H1 (cell line): ENCODE data around the gene NEUROD6. TPM values are rescaled to one million over a fixed set of nuclear protein-coding genes. Genes with fewer than 3 reads are reported as not detected.

Experiments used
- CTCF ChIA-PET: fragments of 300-600 bp; sonication (Branson Sonifier 250); formaldehyde crosslinking; loops from one replicate; lab custom pipeline; 2021; ENCODE audit not compliant: partially characterized antibody; lab: Charles Lee
- POLR2A ChIA-PET: fragments of 300-600 bp; sonication (Branson Sonifier 250); formaldehyde crosslinking; loops from one replicate; lab custom pipeline; 2021; ENCODE audit warnings: inconsistent platforms; ENCODE audit not compliant: partially characterized antibody; lab: Charles Lee
- DNase-seq, 2 experiments: peaks; one replicate each; pipeline versions ENCODE4 v3.0.0 to v3.0.0-alpha.2; 2010 to 2022; ENCODE audit warnings: low spot score in 2 of 2, low read depth in 1 of 2, mixed read lengths in 1 of 2
- FAIRE-seq: peaks from 2 replicates; lab custom pipeline; 2011; peaks lifted over from hg19 to GRCh38; lab: Jason Lieb, UNC
- H2AFZ ChIP-seq: 2 replicates; pipeline ENCODE4 v1.8.1; 2012; ENCODE audit warnings: low read length, inconsistent platforms
- H2AK5ac ChIP-seq: 2 replicates; pipeline ENCODE4 v1.6.1; 2013; ENCODE audit warnings: low read depth, low read length
- H2BK120ac ChIP-seq: replicated peaks from 2 replicates; pipeline ENCODE3; 2013; ENCODE audit warnings: low read depth, low read length, inconsistent platforms
- H2BK12ac ChIP-seq: 2 replicates; pipeline ENCODE4 v1.6.1; 2013; ENCODE audit warnings: low read depth, low read length
- H2BK15ac ChIP-seq: 2 replicates; pipeline ENCODE4 v1.6.1; 2013; ENCODE audit warnings: low read length
- H2BK20ac ChIP-seq: 2 replicates; pipeline ENCODE4 v1.6.1; 2013; ENCODE audit warnings: low read length
- H2BK5ac ChIP-seq: 2 replicates; pipeline ENCODE4 v1.6.1; 2013; ENCODE audit warnings: low read depth, low read length
- H3K14ac ChIP-seq: 2 replicates; pipeline ENCODE4 v1.6.1; 2013; ENCODE audit warnings: inconsistent platforms; ENCODE audit not compliant: insufficient read length
- H3K18ac ChIP-seq: 2 replicates; pipeline ENCODE4 v1.6.1; 2013; ENCODE audit warnings: low read length; ENCODE audit errors: extremely low read depth
- H3K23ac ChIP-seq: 2 replicates; pipeline ENCODE4 v1.6.1; 2013; ENCODE audit warnings: inconsistent platforms; ENCODE audit not compliant: insufficient read length
- H3K23me2 ChIP-seq: 2 replicates; pipeline ENCODE4 v1.6.1; 2013; ENCODE audit warnings: low read depth, low read length
- H3K27ac ChIP-seq: 2 replicates; pipeline ENCODE4 v1.6.1; 2011; ENCODE audit warnings: low read depth, low read length, inconsistent platforms
- H3K27me3 ChIP-seq, 4 experiments: replicated peaks in 1 of 4; 1 replicate in 1 of 4; 2 replicates in 3 of 4; pipeline versions ENCODE4 v1.6.1 to v1.8.1; 2011 to 2013; ENCODE audit warnings: low read length in 3 of 4, mild to moderate bottlenecking in 3 of 4, inconsistent platforms in 2 of 4, mixed read lengths in 2 of 4, moderate library complexity in 1 of 4; ENCODE audit not compliant: control insufficient read depth in 3 of 4, insufficient read depth in 3 of 4; ENCODE audit errors: extremely low read depth in 1 of 4
- H3K36me3 ChIP-seq, 4 experiments: 2 replicates each; pipeline versions ENCODE4 v1.6.1 to v1.8.1; 2011 to 2013; ENCODE audit warnings: mild to moderate bottlenecking in 4 of 4, low read length in 3 of 4, moderate library complexity in 2 of 4, control low read depth in 1 of 4, inconsistent platforms in 1 of 4; ENCODE audit not compliant: insufficient read depth in 4 of 4, control insufficient read depth in 2 of 4
- H3K4ac ChIP-seq: replicated peaks from 2 replicates; pipeline ENCODE3; 2013; ENCODE audit warnings: low read length, low read depth, mixed read lengths, inconsistent platforms; ENCODE audit not compliant: insufficient read length
- H3K4me1 ChIP-seq, 4 experiments: replicated peaks in 1 of 4; 1 replicate in 1 of 4; 2 replicates in 3 of 4; pipeline versions ENCODE4 v1.6.1 to v1.8.1; 2011 to 2013; ENCODE audit warnings: low read length in 3 of 4, inconsistent platforms in 2 of 4, mixed read lengths in 1 of 4; ENCODE audit not compliant: insufficient read depth in 4 of 4, control insufficient read depth in 3 of 4
- H3K4me2 ChIP-seq, 2 experiments: 2 replicates each; pipeline versions ENCODE4 v1.6.1 to v1.8.1; 2011 to 2013; ENCODE audit warnings: low read depth in 2 of 2, low read length in 2 of 2, control low read depth in 1 of 2, inconsistent platforms in 1 of 2, mild to moderate bottlenecking in 1 of 2; ENCODE audit not compliant: insufficient read depth in 1 of 2
- H3K4me3 ChIP-seq, 4 experiments: fragments of 200-600, 300-600 bp in 1 of 4; sonication (generic), shearing (Covaris generic), sonication (Bioruptor Twin) in 1 of 4; 2 replicates each; pipeline versions ENCODE4 v1.5.1 to v1.8.1; 2011 to 2016; ENCODE audit warnings: low read length in 4 of 4, low read depth in 3 of 4, control low read depth in 2 of 4, inconsistent platforms in 2 of 4, mild to moderate bottlenecking in 2 of 4, mixed read lengths in 1 of 4, moderate library complexity in 1 of 4; ENCODE audit not compliant: insufficient read depth in 2 of 4; ENCODE audit errors: extremely low read depth in 1 of 4
- H3K56ac ChIP-seq: replicated peaks from 2 replicates; pipeline ENCODE3; 2013; ENCODE audit warnings: low read depth, mild to moderate bottlenecking, mixed read lengths, low read length, inconsistent platforms; ENCODE audit not compliant: insufficient read length
- H3K79me1 ChIP-seq: 2 replicates; pipeline ENCODE4 v1.6.1; 2013; ENCODE audit warnings: low read depth, low read length, control low read depth
- H3K79me2 ChIP-seq, 2 experiments: 2 replicates each; pipeline versions ENCODE4 v1.6.1 to v1.8.1; 2012 to 2013; ENCODE audit warnings: low read length in 2 of 2, mild to moderate bottlenecking in 2 of 2, inconsistent platforms in 1 of 2; ENCODE audit not compliant: insufficient read depth in 2 of 2, control insufficient read depth in 1 of 2
- H3K9ac ChIP-seq, 4 experiments: replicated peaks in 1 of 4; 1 replicate in 1 of 4; 2 replicates in 3 of 4; pipeline versions ENCODE4 v1.6.1 to v1.8.1; 2011 to 2013; ENCODE audit warnings: low read depth in 3 of 4, low read length in 3 of 4, control low read depth in 2 of 4, mild to moderate bottlenecking in 2 of 4, moderate library complexity in 2 of 4, inconsistent platforms in 1 of 4; ENCODE audit errors: extremely low read depth in 1 of 4
- H3K9me3 ChIP-seq, 2 experiments: 2 replicates each; pipeline versions ENCODE4 v1.6.1 to v1.8.1; 2012 to 2013; ENCODE audit warnings: mild to moderate bottlenecking in 2 of 2, moderate library complexity in 2 of 2, control low read depth in 1 of 2, inconsistent platforms in 1 of 2, low read depth in 1 of 2, low read length in 1 of 2, mixed read lengths in 1 of 2; ENCODE audit not compliant: insufficient read depth in 2 of 2
- H4K20me1 ChIP-seq, 2 experiments: replicated peaks in 1 of 2; 2 replicates each; pipeline versions ENCODE3 to v1.8.1; 2011 to 2013; ENCODE audit warnings: inconsistent platforms in 2 of 2, low read length in 2 of 2, mild to moderate bottlenecking in 1 of 2; ENCODE audit not compliant: insufficient read depth in 2 of 2, control insufficient read depth in 1 of 2
- H4K5ac ChIP-seq: 2 replicates; pipeline ENCODE4 v1.6.1; 2013; ENCODE audit warnings: low read length, low read depth, mixed read lengths, inconsistent platforms; ENCODE audit not compliant: insufficient read length
- H4K8ac ChIP-seq: 2 replicates; pipeline ENCODE4 v1.8.0; 2013; ENCODE audit warnings: mild to moderate bottlenecking, moderate library complexity, low read length, inconsistent platforms; ENCODE audit not compliant: insufficient read depth; ENCODE audit errors: extremely low read depth
- H4K91ac ChIP-seq: replicated peaks from 2 replicates; pipeline ENCODE3; 2013; ENCODE audit warnings: low read length, mixed read lengths, inconsistent platforms; ENCODE audit not compliant: insufficient read length
- BCL11A ChIP-seq, 2 experiments: IDR thresholded peaks; one replicate each; pipeline ENCODE4 v1.6.1; 2011; ENCODE audit warnings: low read depth in 2 of 2, low read length in 2 of 2, mild to moderate bottlenecking in 2 of 2
- CBX8 ChIP-seq: fragments of 300-800, 300-1000 bp; sonication (generic); IDR thresholded peaks from 2 replicates; pipeline ENCODE4 v1.7.1; 2016; ENCODE audit warnings: low read depth, low read length, borderline replicate concordance
- NANOG ChIP-seq: IDR thresholded peaks from 2 replicates; pipeline ENCODE4 v1.6.1; 2011; ENCODE audit warnings: low read length, low read depth, mild to moderate bottlenecking, inconsistent platforms; ENCODE audit not compliant: insufficient read depth, poor library complexity, severe bottlenecking
- TAF7 ChIP-seq: optimal IDR thresholded peaks from 2 replicates; pipeline ENCODE3; 2011; ENCODE audit warnings: low read depth, mild to moderate bottlenecking, inconsistent platforms, low read length, moderate library complexity, borderline replicate concordance
- WGBS, 2 experiments: shearing (Covaris generic) in 1 of 2; methylation state at CpG; one replicate each; pipeline versions ENCODE4 v1.1.6 to v1.1.7; 2013 to 2015; ENCODE audit warnings: low lambda C conversion rate in 2 of 2, mixed read lengths in 2 of 2, inconsistent platforms in 1 of 2, low coverage in 1 of 2, missing lambda C conversion rate in 1 of 2; ENCODE audit not compliant: insufficient replicate concordance in 2 of 2, insufficient coverage in 1 of 2, insufficient read length in 1 of 2; ENCODE audit errors: extremely low coverage in 1 of 2, missing lambda C conversion rate in 1 of 2; 5-methylcytosine and 5-hydroxymethylcytosine counted together
- polyA plus RNA-seq, 7 experiments: library from polyadenylated mRNA; depleted of rRNA in 3 of 7; stranded (reverse) in 5 of 7; unstranded in 2 of 7; fragments of >200 nt in 5 of 7; fragments of 200-250 nt in 2 of 7; gene quantifications; 1 replicate in 5 of 7; 2 replicates in 1 of 7; 4 replicates in 1 of 7; pipeline versions ENCODE4 v1.2.1 to v1.2.3, GENCODE V29; 2011 to 2013; ENCODE audit warnings: missing spikeins in 2 of 7, mixed read lengths in 2 of 7
- total RNA-seq: library from RNA; stranded (reverse); fragmentation: NEBNext Ultra II Directional; extraction: Animal tissue kit (Norgen Biotek cat#: 25700); gene quantifications from 2 replicates; pipeline ENCODE4 v1.2.1, GENCODE V29; 2021

The NEUROD6 gene
- total and polyA plus RNA-seq, 2 of the 8 experiments (the other 6 are each of a cell fraction or from before 2014, with no cell fraction given): not detected

DNA sequence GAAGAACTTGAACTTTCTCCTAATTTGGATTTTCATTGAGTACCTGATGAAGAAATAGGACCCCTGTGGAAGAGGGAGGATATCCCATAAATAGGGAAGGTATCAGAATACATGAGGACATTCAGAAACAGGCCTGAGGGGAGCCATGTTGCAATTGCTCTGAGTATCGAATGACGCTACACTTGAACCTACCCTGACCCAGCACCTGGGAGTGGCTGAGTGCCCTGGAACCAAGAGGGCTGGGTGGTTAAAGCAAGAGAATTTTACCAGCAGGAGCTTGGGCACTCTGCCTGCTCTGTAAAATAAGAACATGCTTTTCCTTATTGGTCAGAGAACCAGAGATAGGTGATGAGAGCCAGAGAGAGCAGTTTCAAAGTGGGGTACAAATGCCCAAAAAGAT, 7.2 kb downstream of the NEUROD6 start:
- ChIA-PET POLR2A (no interaction called here), CTCF (no interaction called here)
- TF ChIP-seq TAF7 (no peak), BCL11A (IDR thresholded peaks at IDR 0.05; ENCODE audit: low read depth in 2 of 2, low read length in 2 of 2) (no peak), NANOG (no peak), CBX8 (no peak)
- H4K5ac ChIP-seq: no peak overlapping the region
- H3K9me3 ChIP-seq: no peaks in the 10 kb centered on the region
- no peak overlapping the region for H2AK5ac ChIP-seq
- H3K56ac ChIP-seq: no peak overlapping the region
- H2BK120ac ChIP-seq: no peak overlapping the region
- H2AFZ ChIP-seq: no peak overlapping the region
- H2BK12ac ChIP-seq: no peak overlapping the region
- no peak overlapping the region for H3K18ac ChIP-seq
- peaks cover 6% of the 10 kb centered on the region for H3K23me2 ChIP-seq
- H4K91ac ChIP-seq: no peak overlapping the region
- H3K79me2 ChIP-seq: no peaks in the 10 kb centered on the region
- no peak overlapping the region for H3K27ac ChIP-seq
- no peaks in the 10 kb centered on the region for H3K36me3 ChIP-seq
- H3K14ac ChIP-seq: no peak overlapping the region
- H2BK5ac ChIP-seq: no peak overlapping the region
- FAIRE-seq (no peak), DNase-seq (no peak)
- H2BK20ac ChIP-seq: no peak overlapping the region
- H2BK15ac ChIP-seq: no peak overlapping the region
- no peak overlapping the region for H3K4me3 ChIP-seq
- no peaks in the 10 kb centered on the region for H3K79me1 ChIP-seq
- peaks cover 7 to 30% (median 18%) of the 10 kb centered on the region in 4 experiments; a peak in 6 of 7 replicates for H3K27me3 ChIP-seq
- no peak overlapping the region for H4K8ac ChIP-seq
- H3K4me2 ChIP-seq: no peak overlapping the region
- H3K9ac ChIP-seq: no peak overlapping the region
- H4K20me1 ChIP-seq: no peaks in the 10 kb centered on the region
- no peak overlapping the region for H3K4ac ChIP-seq
- H3K23ac ChIP-seq: no peak overlapping the region
- 90% methylated on average over 2 of the region's 2 CpGs; no CpG with 5 or more reads in 1 of the 2 experiments for WGBS, 2 experiments
- no peaks in the 10 kb centered on the region for H3K4me1 ChIP-seq
